Sigmoid colon (tissue), 4 donors: Measurements from ENCODE around the gene COP1.

Experiments used
- POLR2A ChIP-seq, 2 donors: fragments of 450-650 bp; IDR thresholded peaks; one replicate each; pipeline ENCODE4 v1.6.1; 2016; ENCODE audit warnings: antibody characterized with exemption in 2 of 2, mild to moderate bottlenecking in 2 of 2, moderate library complexity in 2 of 2
- POLR2AphosphoS5 ChIP-seq, 4 donors: sonication (generic); formaldehyde crosslinking; IDR thresholded peaks; one replicate each; pipeline ENCODE4 v1.6.1; 2017; ENCODE audit warnings: antibody characterized with exemption in 4 of 4
- TF ChIP-seq, protein P1 (sequence below), 4 experiments: fragments of 450-650 bp in 3 of 4; fragments of 200-600 bp in 1 of 4; IDR thresholded peaks; one replicate each; pipeline ENCODE4 v1.5.1; 2016 to 2019; ENCODE audit warnings: antibody characterized with exemption in 4 of 4, mild to moderate bottlenecking in 3 of 4, moderate library complexity in 2 of 4

DNA sequence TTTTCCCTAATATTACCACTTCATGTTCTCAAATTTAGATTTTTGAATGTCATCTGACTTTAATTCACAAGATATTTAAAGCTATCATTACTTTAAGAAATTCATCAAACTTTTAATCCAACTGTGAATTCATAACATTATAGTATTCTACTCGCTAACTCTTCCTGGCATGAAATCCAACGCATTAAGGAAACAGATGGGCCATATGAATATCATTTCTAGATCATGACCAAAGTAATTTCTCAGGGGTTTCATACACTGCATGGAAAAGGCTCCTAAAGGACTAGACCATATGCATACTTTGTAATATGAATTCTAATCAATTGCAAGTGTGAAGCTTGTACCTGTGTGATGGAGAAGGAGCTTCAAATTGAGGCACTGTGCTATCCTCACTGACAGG, 72.4 kb downstream of the COP1 start:
- TF ChIP-seq, protein P1, sequence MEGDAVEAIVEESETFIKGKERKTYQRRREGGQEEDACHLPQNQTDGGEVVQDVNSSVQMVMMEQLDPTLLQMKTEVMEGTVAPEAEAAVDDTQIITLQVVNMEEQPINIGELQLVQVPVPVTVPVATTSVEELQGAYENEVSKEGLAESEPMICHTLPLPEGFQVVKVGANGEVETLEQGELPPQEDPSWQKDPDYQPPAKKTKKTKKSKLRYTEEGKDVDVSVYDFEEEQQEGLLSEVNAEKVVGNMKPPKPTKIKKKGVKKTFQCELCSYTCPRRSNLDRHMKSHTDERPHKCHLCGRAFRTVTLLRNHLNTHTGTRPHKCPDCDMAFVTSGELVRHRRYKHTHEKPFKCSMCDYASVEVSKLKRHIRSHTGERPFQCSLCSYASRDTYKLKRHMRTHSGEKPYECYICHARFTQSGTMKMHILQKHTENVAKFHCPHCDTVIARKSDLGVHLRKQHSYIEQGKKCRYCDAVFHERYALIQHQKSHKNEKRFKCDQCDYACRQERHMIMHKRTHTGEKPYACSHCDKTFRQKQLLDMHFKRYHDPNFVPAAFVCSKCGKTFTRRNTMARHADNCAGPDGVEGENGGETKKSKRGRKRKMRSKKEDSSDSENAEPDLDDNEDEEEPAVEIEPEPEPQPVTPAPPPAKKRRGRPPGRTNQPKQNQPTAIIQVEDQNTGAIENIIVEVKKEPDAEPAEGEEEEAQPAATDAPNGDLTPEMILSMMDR (IDR thresholded peaks at IDR 0.05), result no peak
- TF ChIP-seq POLR2AphosphoS5 (IDR thresholded peaks at IDR 0.05) (no peak), POLR2A (IDR thresholded peaks at IDR 0.05) (no peak)
